Tibial artery (tissue), 4 donors: ENCODE data around the gene RIT2.

ENCODE experiments used
- DNase-seq, 2 donors: peaks; one replicate each; pipeline ENCODE4 v3.0.0-alpha.2; 2019
- H3K27ac ChIP-seq, 2 donors: fragments of 200-600 bp; sonication (generic) in 1 of 2; 1 replicate in 1 of 2; 2 replicates in 1 of 2; pipeline ENCODE4 v1.5.1; 2018 to 2019; ENCODE audit warnings: mild to moderate bottlenecking in 1 of 2
- H3K27me3 ChIP-seq, 2 donors: fragments of 200-600 bp; sonication (generic) in 1 of 2; one replicate each; pipeline versions ENCODE4 v1.5.1 to v1.6.0; 2016 to 2019
- H3K36me3 ChIP-seq, 3 donors: fragments of 200-600 bp; sonication (generic) in 2 of 3; one replicate each; pipeline ENCODE4 v1.5.1; 2016 to 2019; ENCODE audit warnings: mild to moderate bottlenecking in 2 of 3
- H3K4me1 ChIP-seq, 4 donors: fragments of 200-600 bp; sonication (generic) in 2 of 4; 1 replicate in 3 of 4; 2 replicates in 1 of 4; pipeline ENCODE4 v1.5.1; 2016 to 2019
- H3K4me3 ChIP-seq, 2 donors: fragments of 200-600 bp; sonication (generic) in 1 of 2; 1 replicate in 1 of 2; 2 replicates in 1 of 2; pipeline ENCODE4 v1.5.1; 2018 to 2019; ENCODE audit warnings: mild to moderate bottlenecking in 2 of 2
- H3K9me3 ChIP-seq, 3 donors: fragments of 200-600 bp; sonication (generic) in 1 of 3; one replicate each; pipeline ENCODE4 v1.5.1; 2016 to 2019
- intact Hi-C: fragments of 100-400 bp; cut with DNase I; formaldehyde crosslinking; loops from one replicate; pipeline ENCODE4 v1.15.0; 2023; ENCODE audit warnings: low total_unique reads
- TF ChIP-seq, protein P1 (sequence below), 2 experiments: fragments of 200-600 bp in 1 of 2; fragments of 450-650 bp in 1 of 2; IDR thresholded peaks; one replicate each; pipeline ENCODE4 v1.5.1; 2017 to 2019; ENCODE audit warnings: antibody characterized with exemption in 2 of 2, mild to moderate bottlenecking in 1 of 2, moderate library complexity in 1 of 2

Gene RIT2

DNA sequence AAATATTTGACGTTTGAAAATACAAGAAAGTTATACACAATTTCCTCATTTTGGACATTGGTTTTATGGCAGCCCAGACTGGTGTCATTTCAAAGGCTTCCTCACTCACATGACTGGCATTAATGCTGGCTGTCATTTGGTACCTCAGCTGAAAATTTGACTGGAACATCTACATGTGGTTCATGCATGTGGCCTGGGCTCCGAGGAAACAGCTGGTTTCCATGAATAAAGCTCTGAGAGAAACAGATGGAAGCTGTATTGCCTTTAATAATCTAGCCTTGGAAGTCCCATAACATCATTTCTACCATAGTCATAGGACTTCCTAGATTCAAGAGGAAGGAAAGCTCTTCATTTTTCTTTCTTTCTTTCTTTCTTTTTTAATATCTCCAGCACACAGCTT, 42.9 kb upstream of the RIT2 start:
- intact Hi-C loops: no loop called here

DNA sequence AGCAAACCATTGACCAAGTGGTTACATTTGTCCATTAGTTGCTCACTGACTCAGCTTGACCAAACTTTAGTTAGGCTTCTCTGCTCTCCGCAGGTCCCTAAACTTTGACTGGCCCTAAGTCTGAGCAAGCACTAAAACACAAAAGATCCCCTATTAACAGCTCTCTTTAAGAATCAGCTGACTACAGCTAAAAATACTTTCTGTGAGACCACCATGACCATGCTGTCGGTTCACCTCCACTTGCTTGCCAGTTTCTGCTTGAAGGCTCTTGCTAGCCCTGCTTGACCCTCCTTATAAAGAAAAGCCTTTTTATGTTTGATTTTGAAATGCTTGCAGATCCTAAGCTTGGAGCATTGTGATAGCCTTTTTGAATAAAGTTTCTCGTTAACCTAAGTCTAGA, 40.4 kb upstream of the RIT2 start:
- H3K9me3 ChIP-seq: no peaks in the 10 kb centered on the region
- no peak overlapping the region for H3K4me3 ChIP-seq
- no peaks in the 10 kb centered on the region for H3K27me3 ChIP-seq
- no peak overlapping the region for H3K27ac ChIP-seq
- TF ChIP-seq, protein P1, sequence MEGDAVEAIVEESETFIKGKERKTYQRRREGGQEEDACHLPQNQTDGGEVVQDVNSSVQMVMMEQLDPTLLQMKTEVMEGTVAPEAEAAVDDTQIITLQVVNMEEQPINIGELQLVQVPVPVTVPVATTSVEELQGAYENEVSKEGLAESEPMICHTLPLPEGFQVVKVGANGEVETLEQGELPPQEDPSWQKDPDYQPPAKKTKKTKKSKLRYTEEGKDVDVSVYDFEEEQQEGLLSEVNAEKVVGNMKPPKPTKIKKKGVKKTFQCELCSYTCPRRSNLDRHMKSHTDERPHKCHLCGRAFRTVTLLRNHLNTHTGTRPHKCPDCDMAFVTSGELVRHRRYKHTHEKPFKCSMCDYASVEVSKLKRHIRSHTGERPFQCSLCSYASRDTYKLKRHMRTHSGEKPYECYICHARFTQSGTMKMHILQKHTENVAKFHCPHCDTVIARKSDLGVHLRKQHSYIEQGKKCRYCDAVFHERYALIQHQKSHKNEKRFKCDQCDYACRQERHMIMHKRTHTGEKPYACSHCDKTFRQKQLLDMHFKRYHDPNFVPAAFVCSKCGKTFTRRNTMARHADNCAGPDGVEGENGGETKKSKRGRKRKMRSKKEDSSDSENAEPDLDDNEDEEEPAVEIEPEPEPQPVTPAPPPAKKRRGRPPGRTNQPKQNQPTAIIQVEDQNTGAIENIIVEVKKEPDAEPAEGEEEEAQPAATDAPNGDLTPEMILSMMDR (IDR thresholded peaks at IDR 0.05): no peak
- H3K4me1 ChIP-seq: peaks cover 0 to 9% (median 0%) of the 10 kb centered on the region in 4 donors
- intact Hi-C loops: no loop called here
- H3K36me3 ChIP-seq: no peaks in the 10 kb centered on the region
- DNase-seq: no peak

More for the DNA sequence above, 42.9 kb upstream of the RIT2 start:
- Histone ChIP-seq H3K4me3 (no peak overlapping the region), H3K4me1 (peaks cover 0 to 25% (median 3%) of the 10 kb centered on the region in 4 donors), H3K9me3 (no peaks in the 10 kb centered on the region), H3K27ac (no peak overlapping the region), H3K27me3 (no peaks in the 10 kb centered on the region), H3K36me3 (no peaks in the 10 kb centered on the region)
- DNase-seq: no peak
- TF ChIP-seq, protein P1 (IDR thresholded peaks at IDR 0.05): no peak

DNA sequence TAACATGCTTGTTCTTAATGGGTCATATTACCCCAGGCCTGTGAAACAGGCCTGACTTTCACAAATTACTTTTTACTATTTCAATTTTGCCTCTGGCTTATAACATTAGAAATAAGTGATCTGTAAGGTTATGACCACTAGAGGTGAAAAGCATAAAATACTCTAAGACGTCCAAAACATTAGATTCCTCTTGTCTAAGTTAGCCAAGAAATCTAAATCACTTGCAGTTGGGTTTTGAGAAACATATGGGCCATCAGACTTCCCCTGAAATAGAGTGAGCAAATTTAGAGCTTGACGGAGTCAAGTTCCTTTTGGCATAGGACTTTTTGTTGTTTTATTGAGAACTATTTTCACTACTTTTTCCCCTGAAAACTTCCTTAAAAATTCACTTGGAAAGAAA, 32.7 kb upstream of the RIT2 start:
- H3K4me1 ChIP-seq: no peaks in the 10 kb centered on the region
- H3K27me3 ChIP-seq: no peaks in the 10 kb centered on the region
- H3K4me3 ChIP-seq: no peak overlapping the region
- intact Hi-C loops: no loop called here
- H3K9me3 ChIP-seq: no peaks in the 10 kb centered on the region
- H3K36me3 ChIP-seq: no peaks in the 10 kb centered on the region
- DNase-seq: no peak
- no peak overlapping the region for H3K27ac ChIP-seq
- TF ChIP-seq, protein P1 (IDR thresholded peaks at IDR 0.05): no peak

DNA sequence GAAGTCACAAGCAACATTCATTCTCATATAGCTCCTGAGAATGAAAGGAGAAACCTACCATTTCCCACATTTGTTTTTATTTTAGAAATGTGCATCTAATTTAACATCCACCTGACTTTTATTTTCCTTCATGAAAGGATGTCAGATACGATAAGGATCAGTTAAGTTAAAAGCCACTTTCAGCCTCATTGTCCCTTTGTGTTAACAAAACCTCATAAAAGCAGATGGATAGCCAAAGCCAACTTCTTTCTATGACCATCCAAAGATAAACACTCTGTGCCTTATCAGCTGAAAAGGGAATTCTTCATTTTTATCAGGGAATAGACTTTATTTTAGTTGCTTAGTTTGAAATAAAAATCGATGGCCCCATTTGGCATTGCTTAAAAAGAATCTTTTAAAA, 25.7 kb upstream of the RIT2 start:
- Histone ChIP-seq H3K9me3 (no peaks in the 10 kb centered on the region), H3K27ac (no peak overlapping the region), H3K27me3 (no peaks in the 10 kb centered on the region), H3K36me3 (no peaks in the 10 kb centered on the region), H3K4me3 (no peak overlapping the region), H3K4me1 (no peaks in the 10 kb centered on the region)
- no peak for DNase-seq
- intact Hi-C loops: no loop called here
- TF ChIP-seq, protein P1 (IDR thresholded peaks at IDR 0.05): no peak

DNA sequence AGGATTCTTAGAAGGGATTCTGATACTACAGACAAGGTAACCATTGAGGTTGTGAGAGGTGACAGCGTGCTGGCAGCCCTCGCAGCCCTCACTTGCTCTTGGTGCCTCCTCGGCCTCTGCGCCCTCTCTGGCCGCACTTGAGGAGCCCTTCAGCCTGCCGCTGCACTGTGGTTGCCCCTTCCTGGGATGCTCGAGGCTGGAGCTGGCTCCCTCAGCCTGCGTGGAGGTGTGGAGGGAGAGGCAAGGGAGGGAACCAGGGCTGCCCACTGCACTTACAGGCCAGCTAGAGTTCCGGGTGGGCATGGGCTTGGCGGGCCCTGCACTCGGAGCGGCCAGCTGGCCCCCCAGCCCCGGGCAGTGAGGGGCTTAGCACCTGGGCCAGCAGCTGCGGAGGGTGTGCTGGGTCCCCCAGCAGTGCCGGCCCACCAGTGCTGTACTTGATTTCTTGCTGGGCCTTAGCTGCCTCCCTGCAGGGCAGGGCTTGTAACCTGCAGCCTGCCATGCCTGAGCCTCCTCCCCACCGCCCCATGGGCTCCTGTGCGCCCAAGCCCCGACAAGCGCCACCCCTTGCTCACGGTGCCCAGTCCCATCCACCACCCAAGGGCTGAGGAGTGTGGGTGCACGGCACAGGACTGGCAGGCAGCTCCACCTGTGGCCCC, 23.9 kb upstream of the RIT2 start:
- Histone ChIP-seq H3K27me3 (no peaks in the 10 kb centered on the region), H3K4me3 (no peak overlapping the region), H3K9me3 (no peaks in the 10 kb centered on the region), H3K4me1 (no peaks in the 10 kb centered on the region), H3K36me3 (no peaks in the 10 kb centered on the region), H3K27ac (no peak overlapping the region)
- intact Hi-C loops: no loop called here
- TF ChIP-seq, protein P1 (IDR thresholded peaks at IDR 0.05): no peak
- DNase-seq: no peak

DNA sequence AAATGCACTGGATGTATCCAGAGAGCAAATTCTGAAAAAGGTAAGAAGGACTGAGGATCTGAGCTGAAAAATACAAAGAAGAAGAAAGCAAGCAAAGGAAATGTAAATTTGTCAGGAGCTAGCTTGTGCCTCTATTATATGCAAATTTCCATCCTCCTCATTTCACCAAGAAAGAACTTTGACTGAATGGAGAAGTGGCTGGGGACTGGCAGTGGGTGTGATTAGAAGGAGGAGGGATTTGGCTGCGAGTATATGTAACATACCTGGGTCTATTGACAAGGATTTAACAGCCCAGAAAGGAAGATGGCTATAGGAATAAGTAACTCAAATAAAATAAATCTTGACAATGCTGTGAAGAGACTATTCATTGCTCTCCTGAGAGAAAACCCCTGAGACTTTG, 19.4 kb upstream of the RIT2 start:
- TF ChIP-seq, protein P1 (IDR thresholded peaks at IDR 0.05): no peak
- Histone ChIP-seq H3K27me3 (no peaks in the 10 kb centered on the region), H3K36me3 (no peaks in the 10 kb centered on the region), H3K4me1 (no peaks in the 10 kb centered on the region), H3K4me3 (no peak overlapping the region), H3K9me3 (no peaks in the 10 kb centered on the region), H3K27ac (no peak overlapping the region)
- intact Hi-C loops: no loop called here
- DNase-seq: no peak
